NOMO-1 treated with dmso at 0.1 percent for 144 hours (cell line): Measurements from ENCODE around the gene GAS7.

Experiments used
- DNase-seq: peaks from one replicate; lab custom pipeline; 2025; ENCODE audit not compliant: unreplicated experiment; lab: John Stamatoyannopoulos, UW

Gene GAS7

DNA sequence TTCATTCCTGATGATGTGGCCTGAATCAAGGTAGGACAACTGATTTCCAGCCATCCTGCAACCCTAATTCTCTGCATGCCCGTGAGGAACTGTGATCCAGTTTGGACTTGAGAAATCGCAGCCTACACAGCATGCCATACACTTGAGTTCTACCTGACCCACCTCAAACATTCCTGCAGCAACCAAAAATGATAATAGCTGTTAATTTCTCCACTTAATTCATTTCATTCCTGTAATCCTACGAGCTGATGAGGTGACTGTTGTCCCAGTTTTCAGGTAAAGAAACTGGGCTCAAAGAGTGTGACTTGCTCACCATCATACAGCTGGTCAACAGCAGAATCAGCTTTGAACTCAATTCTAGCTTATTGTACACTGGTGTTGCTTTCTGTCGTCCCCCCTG, 2.2 kb upstream of the GAS7 start:
- DNase-seq = no peak

GRCh38 chr17:10200016-10200415, 1.6 kb upstream of the GAS7 start:
- no peak for DNase-seq

- peak; percentile 24 for DNase-seq
These were observed 491 bp downstream of the GAS7 start for GRCh38 chr17:10197721-10198508.

DNA sequence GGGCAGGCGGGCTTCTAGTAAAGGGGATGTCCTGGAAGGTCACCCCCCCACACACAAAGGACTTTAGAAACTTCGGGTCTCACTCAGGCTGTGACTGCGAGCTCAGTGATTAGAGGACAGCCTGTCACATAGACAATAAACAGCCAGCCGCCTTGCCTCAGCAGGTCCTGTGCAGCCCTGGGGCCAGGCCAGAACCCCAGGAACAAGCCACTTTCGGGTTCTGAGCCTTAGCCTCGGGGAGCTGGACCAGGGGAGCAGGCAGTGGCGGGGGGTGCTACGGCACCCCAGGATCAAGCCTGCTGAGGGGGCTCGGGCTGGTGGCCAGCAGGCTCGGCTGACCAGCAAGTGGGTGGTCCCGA, 1.1 kb downstream of the GAS7 start:
- no peak for DNase-seq

DNA sequence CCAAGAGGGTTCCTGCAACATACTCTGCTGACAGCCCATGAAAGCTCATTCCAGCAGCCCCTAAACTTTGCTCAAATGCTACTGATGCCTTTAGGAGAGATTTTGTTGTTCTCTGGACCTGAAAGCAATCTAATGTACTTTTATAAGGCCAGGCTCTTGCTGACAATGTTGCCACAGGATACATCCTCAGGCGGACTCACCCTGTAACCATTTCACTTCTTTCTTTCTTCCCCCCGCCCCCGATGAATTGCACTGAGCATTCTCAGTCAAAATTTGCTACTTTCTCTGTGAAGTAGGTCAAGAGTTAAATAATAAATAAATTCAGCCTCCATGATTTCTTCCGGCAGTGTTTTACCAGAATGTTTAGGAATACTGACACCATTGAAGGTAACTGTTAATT, 1.5 kb downstream of the GAS7 start:
- no peak for DNase-seq

- no peak for DNase-seq
These were observed 2.0 kb downstream of the GAS7 start for GRCh38 chr17:10196384-10196895.

DNA sequence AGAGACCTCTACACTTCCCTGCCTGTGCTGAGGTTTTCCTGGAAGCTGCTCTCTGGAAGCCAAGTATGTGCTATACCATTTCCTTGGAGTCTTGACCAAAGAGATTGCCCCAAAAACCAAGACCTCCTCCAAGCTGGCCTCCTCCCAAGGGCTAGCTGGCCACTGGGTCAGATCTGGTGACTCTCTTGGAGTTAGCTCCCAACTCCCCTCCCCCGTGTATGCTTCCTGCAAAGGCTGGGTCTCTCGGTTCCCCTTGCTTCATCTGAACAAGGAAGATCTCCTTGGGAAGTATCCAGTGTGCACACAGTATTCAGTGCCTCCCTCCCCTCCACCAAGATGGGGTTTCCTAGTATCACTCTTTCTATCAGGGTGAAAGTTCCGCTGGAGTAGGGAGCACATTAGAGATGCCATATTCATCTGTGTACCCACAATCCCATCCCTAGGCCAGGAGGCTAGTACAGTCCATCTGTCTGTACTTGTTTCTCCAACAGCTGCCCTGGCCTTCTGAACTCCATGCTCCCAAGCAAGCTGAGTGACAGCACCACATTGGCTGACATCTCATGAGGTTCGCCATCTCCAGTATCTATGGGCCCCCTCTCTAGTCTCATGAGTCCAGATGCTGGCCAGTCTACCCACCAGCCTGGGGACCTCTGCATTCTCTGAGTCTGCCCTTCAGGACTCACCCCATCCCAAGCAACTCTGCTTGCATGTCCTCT, 3.2 kb downstream of the GAS7 start:
- DNase-seq = no peak

- no peak for DNase-seq
These were observed 4.8 kb downstream of the GAS7 start for GRCh38 chr17:10193632-10194031.

DNA sequence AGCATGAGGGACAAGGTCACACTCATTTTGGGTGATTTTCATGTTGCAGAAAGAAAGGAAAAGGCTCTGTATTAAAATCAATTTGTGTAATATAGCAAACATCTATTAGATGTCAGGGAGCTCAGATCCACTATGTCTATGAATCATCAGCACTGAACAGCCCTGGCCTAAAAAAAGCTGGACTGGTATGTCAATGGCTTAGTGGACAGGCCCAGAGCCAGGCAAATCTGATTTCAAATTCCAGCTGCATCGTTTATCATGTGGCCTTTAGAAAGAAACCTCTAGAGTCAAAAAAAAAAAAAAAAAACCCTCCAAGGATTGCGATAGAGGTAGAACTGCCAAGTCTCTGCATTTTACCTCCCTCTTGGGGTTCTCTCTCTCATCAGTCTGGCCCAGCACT, 5.4 kb downstream of the GAS7 start:
- no peak for DNase-seq

DNA sequence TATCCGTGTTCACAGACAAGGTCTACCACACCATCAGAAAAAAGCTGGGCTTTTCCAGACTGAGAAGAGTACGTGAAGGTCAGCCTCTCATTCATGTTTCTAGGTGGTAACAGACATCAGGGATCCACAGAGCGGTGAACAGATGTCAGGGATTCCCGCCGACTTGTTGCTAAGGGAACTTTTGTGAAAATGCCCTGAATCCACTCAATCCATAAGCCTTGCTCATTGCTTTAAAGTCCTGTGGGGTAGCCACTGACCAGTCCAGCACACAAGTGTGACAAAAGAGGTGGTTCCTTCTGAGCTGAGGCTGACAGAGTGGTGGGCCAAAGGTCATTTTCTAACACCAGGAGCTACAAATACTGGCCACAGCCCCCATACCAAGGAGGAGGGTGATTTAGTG, 5.9 kb downstream of the GAS7 start:
- DNase-seq = no peak

GRCh38 chr17:10187456-10187855, 10.9 kb downstream of the GAS7 start:
- DNase-seq = no peak

- DNase-seq = no peak
These were observed 11.5 kb downstream of the GAS7 start for GRCh38 chr17:10186771-10187410.

DNA sequence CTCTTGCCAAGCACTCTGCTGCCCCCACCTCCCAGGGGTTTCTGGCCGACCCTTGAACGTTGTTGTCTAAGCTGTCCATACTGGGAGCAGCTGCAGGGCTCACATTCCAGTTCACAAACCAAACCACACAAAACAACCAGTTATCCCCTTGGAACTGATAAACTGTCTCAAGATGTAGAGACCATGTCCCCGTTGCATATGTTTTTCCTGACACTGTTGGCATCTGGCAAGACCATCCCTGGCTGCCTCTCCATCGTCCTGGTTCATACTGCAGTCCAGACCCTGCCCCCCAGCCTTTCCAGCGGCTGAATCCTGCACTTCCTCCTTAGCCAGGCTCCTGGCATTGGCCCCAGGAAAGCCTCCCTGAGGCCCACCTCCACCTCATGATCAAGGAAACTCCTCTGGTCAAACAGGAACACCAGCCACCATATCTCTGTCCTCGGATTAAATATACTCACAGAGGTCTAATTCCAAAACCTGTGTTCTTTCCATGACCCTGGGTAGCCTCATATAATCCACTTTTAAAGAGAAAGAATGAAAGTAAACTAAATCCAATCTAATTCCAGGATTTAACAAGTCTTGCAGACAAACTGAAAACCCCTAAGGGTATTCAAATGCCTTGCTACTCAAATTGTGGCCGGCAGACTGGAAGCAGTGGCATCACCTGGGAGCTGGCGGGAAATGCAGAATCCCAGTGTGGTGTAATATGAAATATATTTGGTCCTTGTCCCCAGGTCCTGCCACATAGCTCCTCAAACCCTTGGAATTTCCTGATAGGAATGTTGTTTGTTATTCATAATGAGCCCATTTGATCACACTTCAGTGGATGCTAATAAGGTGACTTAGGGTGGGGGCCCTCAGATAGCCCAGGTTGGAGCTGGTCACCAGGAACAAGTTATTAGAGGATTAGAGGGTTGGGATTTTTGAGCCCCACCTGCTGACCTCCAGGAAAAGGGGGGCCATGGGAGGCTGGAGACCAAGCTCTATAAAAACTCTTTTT, 14.2 kb downstream of the GAS7 start:
- DNase-seq = no peak

DNA sequence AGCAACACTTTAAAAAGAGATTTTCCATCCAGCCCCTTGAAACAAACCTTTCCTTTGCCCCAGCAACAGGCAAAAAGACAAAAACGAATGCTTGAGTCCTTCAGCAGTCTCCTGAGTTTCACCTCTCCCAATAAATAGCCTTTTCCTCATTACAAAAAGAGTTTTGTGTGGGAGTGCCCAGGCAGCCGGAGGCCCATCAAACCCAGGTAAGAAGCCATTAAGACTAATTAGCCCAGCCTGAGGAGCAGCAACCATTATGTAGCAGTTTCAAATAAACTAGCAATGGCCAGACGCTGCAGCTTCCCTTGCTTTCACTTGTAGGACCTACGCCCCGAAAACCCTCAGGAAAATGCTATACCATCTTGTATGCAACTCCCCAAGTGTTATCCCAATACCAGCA, 15.6 kb downstream of the GAS7 start:
- no peak for DNase-seq

- DNase-seq = no peak
These were observed 19.9 kb downstream of the GAS7 start for GRCh38 chr17:10178506-10178991.

DNA sequence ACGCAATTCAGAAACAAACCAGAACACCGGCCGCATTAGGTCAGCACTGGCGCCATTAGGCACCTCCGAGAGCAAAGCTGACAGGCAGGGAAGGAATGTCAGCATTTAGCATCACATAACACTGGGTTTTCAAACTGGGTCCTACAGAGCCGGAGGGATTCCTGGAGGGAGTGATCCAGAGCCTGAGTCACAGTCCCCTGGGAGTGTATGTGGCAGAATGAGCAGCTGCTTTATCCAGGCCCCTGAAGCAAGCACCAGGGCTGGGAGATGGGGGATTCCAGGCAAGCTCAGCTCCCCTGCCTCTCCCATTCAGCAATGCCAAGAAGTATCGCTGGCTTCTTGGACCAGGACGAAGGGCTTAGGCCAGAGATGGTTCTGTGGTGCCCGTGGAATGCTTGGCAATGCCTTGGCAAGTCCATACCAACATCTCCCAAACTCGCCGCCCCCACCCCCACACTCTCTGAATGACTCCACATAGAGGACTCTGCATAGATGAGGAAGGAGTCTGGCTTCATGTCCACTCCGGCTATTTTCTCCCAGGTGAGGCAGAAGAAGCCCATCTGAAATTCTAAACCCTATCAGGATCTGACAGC, 20.4 kb downstream of the GAS7 start:
- DNase-seq = no peak

GRCh38 chr17:10177131-10177912, 21.1 kb downstream of the GAS7 start:
- no peak for DNase-seq

DNA sequence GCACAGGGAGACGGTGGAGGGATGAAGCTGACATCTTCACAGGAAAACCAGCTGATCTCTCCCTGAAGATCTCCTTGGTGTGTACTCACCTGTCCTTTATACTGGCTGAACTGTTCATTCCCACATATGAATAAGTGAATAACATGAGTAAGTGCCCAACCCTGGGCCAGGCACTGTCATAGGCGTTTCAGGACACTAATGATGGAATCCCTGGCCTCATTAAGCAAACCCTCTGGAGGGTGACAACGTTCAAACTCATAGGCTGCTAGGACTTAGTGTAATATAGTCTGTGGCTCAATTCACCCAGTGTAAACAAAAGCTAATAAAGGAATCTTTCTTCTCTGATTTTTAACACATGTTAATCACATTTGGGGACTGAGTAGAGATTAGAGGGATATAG, 24.5 kb downstream of the GAS7 start:
- no peak for DNase-seq

DNA sequence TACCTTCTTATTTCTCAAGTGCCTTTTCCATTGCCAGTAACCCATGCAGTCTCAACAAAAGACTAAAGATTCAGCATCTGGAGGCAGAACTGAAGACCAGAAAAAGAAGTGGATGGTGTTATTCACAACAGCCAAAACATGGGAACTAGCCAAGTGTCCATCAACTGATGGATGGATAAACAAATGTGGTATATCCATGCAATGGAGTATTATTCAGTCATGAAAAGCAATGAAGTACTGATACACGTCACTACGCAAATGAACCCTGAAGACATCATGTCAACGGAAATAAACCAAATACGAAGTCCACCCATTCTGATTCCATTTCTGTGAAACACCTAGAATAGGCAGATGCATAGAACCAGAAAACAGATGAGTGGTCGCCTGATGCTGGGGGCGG, 25.6 kb downstream of the GAS7 start:
- no peak for DNase-seq
